SKM-1 treated with dmso at 0.1 percent for 144 hours (cell line): ENCODE data around the gene SLC48A1.
A peak's percentile ranks its signal among the peaks of the same experiment; 100 is the strongest.

Source experiments
- DNase-seq: peaks from one replicate; lab custom pipeline; 2025; ENCODE audit not compliant: unreplicated experiment; lab: John Stamatoyannopoulos, UW

Gene SLC48A1

DNA sequence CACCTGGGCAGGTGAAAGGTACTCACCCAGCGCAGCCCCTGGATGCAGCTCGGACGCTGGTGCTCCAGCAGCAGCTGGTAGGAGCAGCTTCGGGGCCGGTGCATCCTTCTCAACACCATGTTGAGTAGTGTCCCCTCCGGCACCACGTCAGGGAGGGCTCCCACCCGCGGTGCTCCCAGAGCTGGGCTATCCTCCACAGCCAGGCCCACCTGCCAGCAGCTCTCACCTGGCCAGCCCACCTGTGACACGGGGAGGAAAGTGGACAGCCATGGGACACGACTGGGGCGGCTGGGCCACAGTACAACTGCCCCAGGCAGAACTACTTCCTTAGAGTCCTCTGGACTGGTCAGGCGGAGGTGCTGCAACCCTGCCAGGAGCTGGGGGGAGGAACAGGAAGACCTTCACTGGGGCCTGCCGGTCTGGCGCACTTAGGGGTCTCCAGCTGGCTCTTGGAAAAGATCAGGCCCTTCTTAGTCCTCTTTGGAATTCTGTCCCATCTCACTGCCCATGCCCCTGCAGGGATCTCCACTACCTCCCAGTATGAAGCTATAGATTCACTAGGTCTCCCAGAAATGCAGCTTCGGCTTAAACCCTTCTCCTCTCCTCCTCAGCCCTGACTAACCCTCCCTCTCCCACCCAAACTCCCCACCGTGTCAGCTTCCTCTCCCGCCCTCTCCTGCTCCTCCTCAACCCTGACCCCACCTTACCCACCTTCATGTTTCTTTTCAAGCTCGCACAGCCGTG, 15.0 kb upstream of the SLC48A1 start:
- no peak for DNase-seq

DNA sequence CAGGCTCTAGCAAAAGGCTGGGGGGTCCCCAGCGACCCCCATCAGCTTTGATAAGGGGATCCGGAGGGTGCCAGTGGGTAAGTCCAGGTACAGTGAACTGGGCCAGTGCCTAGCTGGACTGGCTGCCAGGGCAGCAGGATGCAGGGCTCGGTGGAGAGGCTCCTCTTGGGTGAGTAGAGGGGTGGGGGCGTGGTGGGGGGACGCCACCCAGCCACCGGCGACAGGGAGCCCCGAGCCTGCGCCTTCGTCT, 14.5 kb upstream of the SLC48A1 start:
- DNase-seq, result no peak

DNA sequence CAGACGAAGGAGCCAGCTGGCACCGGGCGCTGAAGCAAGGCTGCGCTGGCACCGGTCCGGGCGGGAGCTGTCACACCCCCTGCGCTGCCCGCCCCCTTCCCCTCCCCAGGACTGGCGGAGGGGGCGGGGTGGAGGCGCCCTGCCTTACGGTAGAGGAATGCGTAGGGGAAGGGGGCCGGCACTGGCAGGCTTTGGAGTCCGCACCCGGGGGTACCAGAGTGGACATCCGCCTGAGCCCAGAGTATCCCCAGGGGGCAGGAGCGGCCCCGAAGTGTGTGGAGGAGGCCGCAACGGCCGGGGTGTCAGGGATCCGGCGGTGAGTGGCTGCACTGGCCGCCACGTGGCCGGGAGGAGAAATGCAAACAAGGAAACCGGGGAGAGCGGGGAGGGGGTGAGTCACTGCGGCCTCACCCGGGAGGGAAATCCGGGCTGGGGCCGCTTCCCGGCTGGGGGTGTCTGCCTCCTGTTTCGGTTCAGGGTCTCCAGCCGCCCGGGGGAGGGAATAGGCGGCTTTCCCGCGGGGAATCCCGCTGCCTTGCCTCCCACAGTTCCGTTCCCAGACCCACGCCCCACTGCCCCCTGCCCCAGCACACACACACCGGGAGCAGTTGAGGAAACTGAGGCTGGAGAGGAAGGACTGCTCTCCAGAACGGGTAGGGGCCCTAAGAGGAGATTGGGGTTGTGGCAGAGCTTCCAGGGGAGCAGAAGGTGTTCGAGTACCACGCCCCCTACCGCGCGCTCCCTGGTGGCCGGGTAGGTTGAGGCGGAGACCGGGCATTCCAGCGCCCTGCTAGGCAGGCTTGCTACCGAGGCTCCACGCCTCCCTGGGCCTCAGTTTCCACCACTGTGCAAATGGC, 14.0 kb upstream of the SLC48A1 start, which contains the start of gene RAPGEF3:
RAPGEF3 (minus strand) TSS at position 47 of the 857 bp plus-strand sequence. CDS start 324 bp downstream, outside the sequence.
- peak; percentile 63 for DNase-seq

DNA sequence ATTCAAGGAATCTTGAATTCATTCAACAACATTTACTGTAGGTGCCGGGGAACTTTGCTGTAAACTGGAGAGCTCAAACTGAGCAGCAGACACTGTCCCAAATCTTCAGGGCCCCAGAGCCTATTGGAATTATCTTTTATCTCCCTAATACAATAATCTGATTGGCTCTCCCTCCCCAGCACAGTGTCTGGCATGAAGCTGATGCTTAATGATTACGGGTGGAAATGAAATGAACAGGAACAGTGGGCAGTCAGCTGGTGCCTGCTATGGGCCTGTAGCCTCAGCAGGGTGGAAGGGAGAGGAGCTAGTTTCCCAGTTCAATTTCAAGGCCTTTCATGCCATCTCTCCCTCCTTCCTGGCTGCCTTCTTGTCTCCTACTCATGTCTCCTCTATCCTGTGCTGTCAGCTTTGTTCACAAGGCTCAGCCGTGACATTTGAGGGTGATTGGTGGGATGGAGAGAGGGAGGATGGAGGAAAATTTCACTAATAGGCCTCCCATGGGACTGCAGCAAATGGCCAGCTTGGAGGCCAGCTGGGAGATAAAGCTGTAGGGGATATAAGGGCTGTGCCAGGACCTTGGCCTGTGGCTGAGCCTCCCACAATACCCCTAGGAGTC, 10.1 kb upstream of the SLC48A1 start:
- DNase-seq, result no peak

DNA sequence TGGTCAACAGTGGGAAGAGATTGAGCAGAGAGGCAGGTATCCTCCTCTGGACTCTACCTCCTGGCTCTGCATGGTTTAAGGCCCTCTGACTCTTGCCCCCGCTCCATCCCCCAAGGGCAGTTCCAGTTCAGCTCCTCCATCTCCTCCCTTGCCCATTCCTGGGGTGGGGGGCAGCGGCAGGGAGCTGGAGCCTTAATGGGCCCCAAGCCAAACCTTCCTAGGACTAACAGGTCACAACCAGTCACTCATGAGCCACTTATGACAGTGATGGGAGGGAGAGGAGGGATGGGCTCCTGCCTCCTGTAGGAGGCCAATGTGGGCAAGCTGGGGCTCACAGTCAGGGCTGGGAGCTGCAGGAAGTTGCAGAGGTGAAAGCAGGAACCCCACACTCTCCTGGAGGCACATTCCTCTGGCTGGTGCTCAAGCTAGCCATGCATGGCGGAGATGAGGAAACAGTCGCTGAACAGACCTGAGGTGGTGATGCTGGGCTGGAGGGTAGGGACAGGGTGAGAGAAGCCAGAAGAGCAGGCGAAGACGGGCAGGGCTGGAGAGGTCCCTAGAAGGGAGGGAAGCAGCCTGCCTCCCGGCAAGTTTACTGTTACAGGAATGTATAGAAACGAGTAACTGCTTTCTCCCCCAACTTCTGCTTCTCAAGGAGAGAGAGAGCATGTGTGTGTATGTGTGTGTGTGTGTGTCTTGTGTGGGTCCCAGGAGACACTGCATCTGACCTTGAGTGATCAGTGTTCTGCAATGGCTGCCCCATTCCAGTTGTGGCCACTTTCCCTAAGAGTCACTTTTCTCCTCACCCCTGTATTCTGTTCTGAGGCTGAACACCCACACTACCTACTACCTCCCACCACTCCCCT, 9.3 kb upstream of the SLC48A1 start:
- DNase-seq, result no peak

DNA sequence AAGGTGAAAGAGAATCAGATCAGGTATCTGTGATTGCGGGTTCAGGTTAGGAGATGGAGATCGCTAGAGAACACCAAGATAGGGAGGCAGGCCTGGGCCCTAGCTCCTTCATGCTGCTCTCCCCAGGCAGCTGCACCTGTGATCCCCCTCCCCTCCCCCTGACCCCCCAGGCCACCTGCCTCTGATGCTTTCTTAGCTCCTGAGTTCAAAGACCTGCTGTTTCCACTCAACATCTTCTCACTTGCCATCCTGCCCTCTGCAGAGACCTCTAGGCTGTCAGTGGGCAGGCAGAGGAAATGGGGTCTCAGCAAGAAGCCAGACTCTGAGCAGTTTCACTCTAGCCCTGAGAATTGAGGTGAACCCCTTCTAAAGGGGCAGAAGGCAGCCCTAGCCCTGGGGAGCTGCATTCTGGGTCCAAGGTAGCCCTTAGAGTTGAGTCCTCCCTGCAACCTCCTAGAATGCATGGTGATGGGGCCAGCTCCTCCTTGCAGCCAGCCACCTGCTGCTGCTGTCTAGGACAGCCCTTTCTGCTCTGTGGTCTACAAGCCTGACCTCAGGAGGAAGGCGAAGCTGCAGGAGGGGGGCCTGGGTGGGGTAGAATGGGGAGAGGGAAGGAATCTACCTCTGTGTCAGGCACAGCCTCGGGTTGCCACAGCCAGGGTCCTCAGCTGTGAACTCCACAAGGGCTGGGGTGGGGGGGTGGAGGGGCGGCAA, 6.4 kb upstream of the SLC48A1 start:
- DNase-seq, result no peak

DNA sequence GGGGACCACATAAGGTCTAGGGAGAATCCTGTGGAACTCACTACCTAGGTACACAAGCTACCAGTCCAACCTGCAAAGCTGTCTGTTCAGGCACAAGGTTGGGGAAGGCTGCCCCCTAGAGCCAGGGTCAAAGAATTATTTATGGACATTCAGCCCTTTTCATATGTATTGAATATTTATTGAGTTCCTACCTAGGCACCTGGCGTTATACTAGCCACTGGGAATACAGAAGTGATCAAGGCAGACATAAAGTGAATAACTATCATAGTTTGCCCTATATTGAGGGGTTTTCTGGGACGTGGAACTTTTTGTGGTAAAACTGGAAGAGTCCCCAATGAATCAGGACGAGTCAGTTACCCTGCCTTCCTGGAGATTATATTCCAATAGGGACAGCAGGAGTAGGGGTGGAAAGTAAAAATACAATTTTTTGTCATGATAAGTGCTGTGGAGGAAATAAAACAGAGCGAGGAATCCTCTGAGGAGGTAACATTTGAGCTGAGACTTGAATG, 5.8 kb upstream of the SLC48A1 start:
- DNase-seq, result peak; percentile 30

DNA sequence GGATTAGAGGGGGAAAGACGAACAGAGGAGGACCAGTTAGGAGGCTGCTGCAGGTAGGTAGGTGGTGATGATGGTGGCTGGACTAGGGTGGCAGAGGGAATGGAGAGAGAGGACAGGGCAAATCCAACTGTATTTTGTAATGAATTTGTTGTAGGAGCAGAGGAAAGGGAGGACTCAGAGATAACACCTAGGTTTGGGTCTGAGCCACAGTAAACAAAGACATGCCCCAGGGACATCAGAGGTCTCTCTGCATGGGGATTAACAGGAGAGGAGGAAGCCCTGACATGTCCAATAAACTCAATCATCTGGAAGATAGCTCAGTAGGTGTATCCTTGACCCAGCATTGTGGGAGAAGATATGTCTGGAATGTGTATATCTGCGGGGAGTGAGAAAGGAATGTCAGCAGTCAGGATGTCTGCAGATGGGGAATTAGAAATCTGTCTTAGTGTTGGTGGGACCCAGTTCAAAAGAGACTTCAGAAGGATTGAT, 4.7 kb upstream of the SLC48A1 start:
- no peak for DNase-seq

DNA sequence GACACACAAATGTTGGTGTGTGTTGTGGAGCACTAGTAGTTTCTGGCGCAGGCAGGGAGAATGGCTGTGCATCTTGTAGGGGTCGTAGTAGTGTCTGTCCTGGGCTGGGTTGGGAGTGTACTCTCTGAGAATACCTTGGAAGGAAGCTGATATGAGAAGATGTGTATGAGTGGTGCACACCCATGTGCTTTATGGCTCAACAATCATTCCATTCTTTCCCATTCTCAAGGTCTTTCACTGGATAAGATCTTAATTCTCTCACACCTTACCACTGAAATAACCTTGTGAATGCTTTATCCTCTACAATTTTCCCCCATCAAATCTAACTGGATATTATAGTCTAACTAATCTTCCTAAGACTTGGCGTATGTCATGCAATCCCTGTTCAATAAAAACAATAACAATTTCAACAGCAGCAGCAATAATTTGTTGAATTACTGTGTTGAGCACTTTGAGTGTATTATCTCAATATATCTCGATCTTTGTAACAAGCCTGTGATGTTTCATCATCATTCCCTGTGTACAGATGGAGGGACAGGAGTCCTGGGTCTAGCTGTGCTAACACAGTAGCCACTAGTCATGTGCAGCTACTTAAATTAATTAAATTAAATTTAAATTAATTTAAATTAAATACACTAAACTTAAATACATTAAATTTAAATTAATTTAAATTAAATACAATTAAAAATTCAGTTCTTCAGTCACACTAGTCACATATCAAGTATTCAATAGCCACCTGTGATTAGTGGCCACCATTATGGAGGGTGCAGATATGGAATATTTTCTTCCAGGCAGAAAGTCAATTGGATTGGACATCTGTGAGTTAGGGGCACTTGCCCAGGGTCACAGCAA, 3.6 kb upstream of the SLC48A1 start:
- DNase-seq, result no peak

DNA sequence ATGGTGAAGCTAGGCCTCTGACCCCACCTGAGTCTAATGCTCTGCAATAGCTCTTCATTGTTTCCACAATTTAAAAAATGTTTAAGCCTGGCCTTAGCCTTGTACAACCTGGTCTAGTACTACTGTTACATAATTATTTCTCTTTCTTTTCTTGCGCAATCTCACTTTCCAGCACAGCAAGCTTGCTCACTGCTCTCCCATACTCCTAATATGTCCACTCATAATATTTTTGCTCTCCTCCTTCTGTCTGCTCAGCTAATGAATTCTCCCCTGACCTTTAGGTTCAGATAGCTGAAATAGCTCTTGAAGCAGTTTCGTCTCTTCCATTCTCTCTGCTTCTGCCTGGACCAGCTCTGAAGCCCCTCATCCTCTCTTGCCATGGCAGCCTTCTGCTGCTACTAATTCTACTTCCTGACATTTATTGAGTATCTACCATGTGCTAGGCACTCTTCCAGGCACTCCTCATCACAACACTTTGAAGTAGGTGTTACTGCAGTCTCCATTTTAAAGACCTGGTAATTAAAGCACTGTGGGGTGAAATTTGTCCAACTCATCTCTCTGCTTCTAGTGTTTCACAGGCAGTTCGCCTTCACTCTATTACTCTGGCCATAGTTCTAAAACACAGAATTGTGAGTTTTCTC, 2.8 kb upstream of the SLC48A1 start:
- DNase-seq, result peak; percentile 40

DNA sequence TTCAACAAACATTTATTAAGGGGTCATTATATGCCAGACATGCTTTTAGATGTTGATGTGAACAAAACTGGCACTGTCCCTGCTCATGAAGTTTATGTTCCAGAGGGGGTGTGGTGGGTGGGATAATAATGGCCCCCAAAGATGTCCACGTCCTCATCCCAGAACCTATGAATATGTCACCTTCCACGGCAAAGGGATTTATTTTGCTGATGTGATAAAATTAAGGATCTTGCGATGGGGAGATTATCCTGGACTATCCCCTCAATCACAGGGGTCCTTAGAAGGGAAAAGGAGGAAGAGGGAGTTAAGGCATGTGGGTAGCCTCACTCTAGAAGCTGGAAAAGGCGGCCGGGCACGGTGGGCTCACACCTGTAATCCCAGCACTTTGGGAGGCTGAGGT, 1.7 kb upstream of the SLC48A1 start:
- DNase-seq, result no peak

DNA sequence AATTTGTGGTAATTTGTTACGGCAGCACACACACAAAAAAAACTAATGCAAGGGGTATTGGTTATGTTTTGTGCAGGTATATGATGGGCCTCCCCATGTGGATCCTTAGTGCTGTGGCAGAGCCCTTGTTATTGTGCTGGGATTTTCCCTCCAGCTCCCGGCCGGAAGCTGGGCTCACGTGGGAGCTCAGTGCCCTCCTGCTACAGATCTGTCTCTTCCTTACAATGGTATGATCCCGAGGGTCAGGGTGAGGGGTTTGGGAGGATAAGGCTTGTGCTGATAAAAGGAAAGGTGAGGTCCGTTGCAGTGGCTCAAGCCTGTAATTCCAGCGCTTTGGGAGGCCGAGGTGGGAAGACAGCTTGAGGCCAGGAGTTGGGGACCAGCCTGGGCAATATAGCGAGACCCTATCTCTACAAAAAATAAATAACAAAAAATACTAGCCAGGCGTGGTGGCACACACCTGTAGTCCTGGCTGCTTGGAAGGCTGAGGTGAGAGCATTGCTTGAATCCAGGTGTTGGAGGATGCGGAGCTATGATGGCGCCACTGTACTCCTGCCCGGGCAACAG, 861 bp upstream of the SLC48A1 start:
- DNase-seq, result no peak

DNA sequence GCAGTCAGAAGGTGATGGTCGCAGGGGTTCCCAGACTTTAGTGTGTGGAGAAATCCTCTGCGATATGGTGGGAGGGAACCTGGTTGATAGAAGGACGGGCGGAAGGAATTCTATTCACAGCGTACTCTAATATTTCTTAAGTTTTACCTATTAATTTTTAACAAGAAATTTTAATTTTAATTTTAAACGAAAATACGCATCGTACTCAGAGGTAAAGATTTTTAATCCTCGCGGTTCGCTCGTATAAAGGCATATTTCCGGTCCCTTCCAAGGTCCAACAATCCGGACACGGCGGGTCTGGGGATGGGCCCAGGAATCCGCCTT, 338 bp upstream of the SLC48A1 start:
- no peak for DNase-seq

DNA sequence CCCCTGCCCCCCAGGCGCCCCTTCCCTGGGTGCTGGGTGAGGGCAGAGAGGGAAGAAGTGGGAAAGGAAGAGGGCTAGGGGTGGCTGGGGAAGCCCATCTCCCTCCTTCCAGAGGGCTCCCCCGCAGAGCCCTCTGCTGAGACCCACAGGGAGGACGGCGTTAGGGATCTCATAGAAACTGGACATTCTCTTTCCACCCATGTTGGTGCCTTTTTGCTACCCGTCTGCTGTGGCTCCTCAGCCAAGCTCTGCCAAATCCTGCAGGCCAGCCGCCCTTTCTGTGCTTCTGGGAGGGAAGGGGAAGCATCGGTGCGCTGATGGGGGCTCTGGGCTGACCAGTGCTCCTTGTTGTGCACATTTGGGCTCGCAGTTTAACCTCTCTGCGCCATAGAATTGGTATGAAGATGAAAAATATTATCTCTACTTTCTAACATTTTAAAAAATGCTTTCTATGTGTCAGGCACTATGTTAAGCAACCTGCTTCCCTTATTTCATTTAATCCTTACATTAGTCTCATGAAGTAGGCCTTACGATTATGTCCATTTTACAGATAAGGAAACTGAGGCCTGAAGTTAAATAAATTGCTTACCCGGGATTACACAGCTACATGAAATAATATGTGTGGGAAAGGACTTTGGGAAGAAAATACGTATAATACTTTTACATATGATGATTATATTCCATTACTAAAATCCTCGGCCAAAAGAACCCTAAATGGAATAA, 981 bp downstream of the SLC48A1 start:
- no peak for DNase-seq

DNA sequence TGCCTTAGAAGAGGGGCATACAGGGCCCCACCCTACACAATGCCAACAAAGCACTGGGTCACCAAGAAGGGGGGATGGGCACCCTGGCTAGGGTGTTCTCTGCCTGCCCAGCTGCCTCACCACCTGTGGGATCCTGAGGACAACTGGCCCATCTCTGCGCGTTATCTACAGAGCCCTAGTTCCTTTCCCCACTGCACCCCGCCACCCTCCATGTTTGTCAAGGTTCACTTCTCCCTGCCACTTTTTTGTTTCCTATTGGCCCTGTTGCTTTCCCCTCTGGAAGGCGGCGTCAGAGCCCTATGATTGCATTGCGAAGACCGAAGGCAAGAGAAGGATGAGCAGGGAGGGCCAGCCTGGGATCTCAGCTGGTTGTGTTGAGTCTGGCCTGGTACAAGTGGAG, 1.6 kb downstream of the SLC48A1 start:
- no peak for DNase-seq

DNA sequence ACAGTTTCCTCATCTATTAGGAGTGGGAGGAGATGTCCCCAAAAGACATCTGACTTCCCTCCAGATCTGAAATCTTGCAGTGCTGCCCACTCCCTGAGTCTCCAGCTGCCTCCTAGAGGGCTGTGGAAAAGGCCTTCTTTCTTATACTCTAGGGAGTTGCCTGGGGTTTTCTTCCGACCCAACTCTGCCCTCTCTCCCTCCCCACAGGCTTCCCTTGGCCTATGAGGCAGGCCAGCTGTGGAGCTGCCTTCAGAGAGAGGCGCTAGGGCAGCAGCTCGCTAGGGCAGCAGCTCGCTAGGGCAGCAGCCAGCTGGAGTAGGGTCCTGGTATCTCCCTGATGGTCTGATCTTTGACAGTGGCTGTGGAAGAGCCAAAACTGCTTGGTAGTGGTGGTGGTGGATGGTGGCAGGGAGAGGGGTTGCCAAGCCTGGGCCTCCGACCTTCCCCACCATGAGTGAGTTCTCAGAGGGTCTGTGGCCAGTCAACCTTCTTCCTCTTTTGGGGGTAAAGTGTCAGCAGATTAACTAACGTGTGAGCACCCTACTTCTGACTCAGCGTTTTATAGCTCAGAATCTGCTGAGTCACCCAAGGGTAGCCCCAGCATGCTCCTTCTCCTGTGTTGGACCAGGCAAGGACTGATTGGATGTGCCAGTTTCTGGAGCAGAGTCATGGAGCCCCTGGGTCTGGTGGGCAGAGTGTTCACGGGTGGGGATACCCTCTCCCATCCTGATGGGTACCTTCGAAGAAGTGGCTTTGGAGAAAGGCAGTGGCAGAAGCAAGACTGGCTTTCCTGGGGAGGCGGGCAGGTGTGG, 2.3 kb downstream of the SLC48A1 start:
- peak; percentile 18 for DNase-seq

DNA sequence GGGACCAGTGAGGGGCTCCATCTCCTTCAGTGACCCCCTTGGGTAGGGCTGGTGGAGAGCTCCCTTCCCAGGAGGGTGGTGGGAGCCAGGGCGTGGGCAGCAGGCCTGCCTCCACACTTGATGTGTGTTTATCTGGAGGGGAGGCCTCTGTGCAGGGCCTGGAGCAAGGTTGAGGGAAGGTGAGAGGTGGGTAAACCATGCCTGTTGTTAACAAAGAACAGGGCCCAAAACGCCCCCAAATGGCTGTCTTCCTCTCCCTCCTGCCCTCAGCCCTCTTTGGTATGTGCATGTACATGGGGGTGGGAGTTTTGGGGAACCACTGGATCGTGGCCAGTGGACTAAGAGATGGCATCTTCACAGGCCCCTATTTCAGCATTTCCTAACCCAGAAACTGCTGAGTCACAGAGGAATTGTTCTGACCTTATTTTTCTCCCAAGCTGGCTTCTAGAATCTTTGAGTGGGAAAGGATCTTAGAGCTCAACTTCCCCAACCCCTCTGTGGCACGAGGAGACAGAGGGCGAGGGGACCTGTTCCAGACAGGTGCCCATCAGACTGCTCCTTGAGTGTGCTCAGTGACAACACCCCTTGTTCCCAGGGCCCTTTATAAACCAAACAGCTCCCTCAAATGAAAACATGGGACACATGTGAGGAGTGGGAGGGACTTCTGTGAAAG, 3.6 kb downstream of the SLC48A1 start:
- no peak for DNase-seq
